Tibial nerve (tissue), 4 donors: ENCODE measurements around the gene RNF213. TPM values are rescaled to one million over a fixed set of nuclear protein-coding genes. Genes with fewer than 3 reads are reported as not detected.

Experiments
- DNase-seq, 2 donors: peaks; one replicate each; pipeline ENCODE4 v3.0.0-alpha.2; 2019; ENCODE audit warnings: low spot score in 2 of 2
- H3K27ac ChIP-seq, 4 donors: fragments of 200-600 bp; sonication (generic) in 3 of 4; one replicate each; pipeline ENCODE4 v1.5.1; 2017 to 2019; ENCODE audit warnings: mild to moderate bottlenecking in 1 of 4
- H3K27me3 ChIP-seq, 2 donors: fragments of 200-600 bp; sonication (generic) in 1 of 2; one replicate each; pipeline versions ENCODE4 v1.5.1 to v1.6.0; 2017 to 2019
- H3K36me3 ChIP-seq, 3 donors: fragments of 200-600 bp; sonication (generic); one replicate each; pipeline ENCODE4 v1.5.1; 2018 to 2019
- H3K4me1 ChIP-seq, 4 donors: fragments of 200-600 bp; sonication (generic) in 3 of 4; one replicate each; pipeline ENCODE4 v1.5.1; 2017 to 2019
- H3K4me3 ChIP-seq, 4 donors: fragments of 200-600 bp; sonication (generic) in 3 of 4; one replicate each; pipeline ENCODE4 v1.5.1; 2017 to 2019; ENCODE audit warnings: mild to moderate bottlenecking in 1 of 4, moderate library complexity in 1 of 4
- H3K9me3 ChIP-seq, 4 donors: fragments of 200-600 bp; sonication (generic) in 3 of 4; one replicate each; pipeline ENCODE4 v1.5.1; 2017 to 2019
- CTCF ChIP-seq, 5 experiments: fragments of 200-600 bp in 3 of 5; fragments of 450-650 bp in 2 of 5; sonication (generic) in 3 of 5; IDR thresholded peaks; one replicate each; pipeline ENCODE4 v1.5.1; 2016 to 2019; ENCODE audit warnings: antibody characterized with exemption in 5 of 5, mild to moderate bottlenecking in 3 of 5, moderate library complexity in 2 of 5
- EP300 ChIP-seq, 2 donors: sonication (generic); formaldehyde crosslinking; IDR thresholded peaks; one replicate each; pipeline ENCODE4 v1.6.1; 2017; ENCODE audit warnings: antibody characterized with exemption in 2 of 2, mild to moderate bottlenecking in 1 of 2
- POLR2A ChIP-seq, 2 donors: fragments of 450-650 bp; IDR thresholded peaks; one replicate each; pipeline ENCODE4 v1.6.1; 2017; ENCODE audit warnings: antibody characterized with exemption in 2 of 2, mild to moderate bottlenecking in 2 of 2, moderate library complexity in 2 of 2
- WGBS, 2 donors: methylation state at CpG; one replicate each; pipeline ENCODE4 v1.1.5; 2018; 5-methylcytosine and 5-hydroxymethylcytosine counted together
- total RNA-seq, 4 donors: library from RNA; depleted of rRNA; stranded (reverse); fragments of >200 nt; gene quantifications; one replicate each; pipeline ENCODE4 v1.1.0, GENCODE V29; 2016

The RNF213 gene
- total RNA-seq, 4 donors from 2014 or later = 107 to 148 (median 119) TPM

GRCh38 chr17:80429356-80430275, 169.0 kb downstream of the RNF213 start:
- 87 to 91% methylated on average over 23 to 26 of the region's 33 CpGs for WGBS, 2 donors
- peaks cover 0 to 9% (median 3%) of the 10 kb centered on the region in 4 donors for H3K4me1 ChIP-seq
- no peaks in the 10 kb centered on the region for H3K9me3 ChIP-seq
- no peaks in the 10 kb centered on the region for H3K27me3 ChIP-seq
- peaks cover 0 to 74% (median 0%) of the 10 kb centered on the region in 3 donors for H3K36me3 ChIP-seq
- H3K27ac ChIP-seq = no peak overlapping the region
- no peak overlapping the region for H3K4me3 ChIP-seq
- no peak for DNase-seq
- no peak for TF ChIP-seq POLR2A (IDR thresholded peaks at IDR 0.05)
- no peak for TF ChIP-seq EP300 (IDR thresholded peaks at IDR 0.05)
- no peak for TF ChIP-seq CTCF (IDR thresholded peaks at IDR 0.05)

- Histone ChIP-seq H3K9me3 (no peaks in the 10 kb centered on the region), H3K4me1 (peaks cover 0 to 9% (median 3%) of the 10 kb centered on the region in 4 donors), H3K4me3 (no peak overlapping the region), H3K27ac (no peak overlapping the region), H3K27me3 (no peaks in the 10 kb centered on the region), H3K36me3 (peaks cover 0 to 67% (median 0%) of the 10 kb centered on the region in 3 donors)
- WGBS, 2 donors = 84 to 85% methylated on average over 12 to 15 of the region's 15 CpGs
- no peak for DNase-seq
- TF ChIP-seq CTCF (IDR thresholded peaks at IDR 0.05) (no peak), POLR2A (IDR thresholded peaks at IDR 0.05) (no peak), EP300 (IDR thresholded peaks at IDR 0.05) (no peak)
These were observed 170.0 kb downstream of the RNF213 start for GRCh38 chr17:80430446-80431245.

- Histone ChIP-seq H3K27me3 (no peaks in the 10 kb centered on the region), H3K4me3 (no peak overlapping the region), H3K4me1 (peaks cover 0 to 8% (median 3%) of the 10 kb centered on the region in 4 donors), H3K36me3 (peaks cover 0 to 62% (median 0%) of the 10 kb centered on the region in 3 donors), H3K9me3 (no peaks in the 10 kb centered on the region), H3K27ac (no peak overlapping the region)
- DNase-seq = no peak
- WGBS, 2 donors = 86 to 90% methylated on average over 14 to 25 of the region's 29 CpGs
- TF ChIP-seq EP300 (IDR thresholded peaks at IDR 0.05) (no peak), CTCF (IDR thresholded peaks at IDR 0.05) (no peak), POLR2A (IDR thresholded peaks at IDR 0.05) (no peak)
These were observed 170.9 kb downstream of the RNF213 start for GRCh38 chr17:80431246-80432195.

- peaks cover 0 to 67% (median 0%) of the 10 kb centered on the region in 3 donors for H3K36me3 ChIP-seq
- no peaks in the 10 kb centered on the region for H3K9me3 ChIP-seq
- no peak for DNase-seq
- no peaks in the 10 kb centered on the region for H3K4me1 ChIP-seq
- no peak overlapping the region for H3K27ac ChIP-seq
- WGBS, 2 donors = 81 to 94% methylated on average over 6 to 10 of the region's 15 CpGs
- no peak for TF ChIP-seq EP300 (IDR thresholded peaks at IDR 0.05)
- TF ChIP-seq POLR2A (IDR thresholded peaks at IDR 0.05) = no peak
- TF ChIP-seq CTCF (IDR thresholded peaks at IDR 0.05) = no peak
- H3K27me3 ChIP-seq = no peaks in the 10 kb centered on the region
- H3K4me3 ChIP-seq = no peak overlapping the region
These were observed 171.8 kb downstream of the RNF213 start for GRCh38 chr17:80432350-80432955.
